NOMO-1 (cell line): Measurements from ENCODE around the gene INS.

Experiments used
- DNase-seq, 2 experiments: peaks; one replicate each; lab custom pipeline; 2025; ENCODE audit not compliant: unreplicated experiment in 2 of 2; lab: John Stamatoyannopoulos, UW

INS gene

GRCh38 chr11:2149864-2150847 lies 10.9 kb downstream of the INS start:
- DNase-seq = no peak

- DNase-seq = no peak
These were observed 11.5 kb downstream of the INS start for GRCh38 chr11:2149460-2149859.

- no peak for DNase-seq
These were observed 12.4 kb downstream of the INS start for GRCh38 chr11:2148595-2148994.

- no peak for DNase-seq
These were observed 13.6 kb downstream of the INS start for GRCh38 chr11:2147391-2147790.

GRCh38 chr11:2146051-2146450 lies 15.0 kb downstream of the INS start:
- no peak for DNase-seq

GRCh38 chr11:2144544-2145248 lies 16.3 kb downstream of the INS start:
- no peak for DNase-seq

- DNase-seq = no peak
These were observed 17.0 kb downstream of the INS start for GRCh38 chr11:2143799-2144543.

GRCh38 chr11:2143477-2143798 lies 17.6 kb downstream of the INS start:
- no peak for DNase-seq

GRCh38 chr11:2142762-2143202 lies 18.2 kb downstream of the INS start:
- DNase-seq = no peak

- DNase-seq = no peak
These were observed 18.7 kb downstream of the INS start for GRCh38 chr11:2142300-2142759.

GRCh38 chr11:2140411-2141400 lies 20.3 kb downstream of the INS start:
- no peak for DNase-seq

- no peak for DNase-seq
These were observed 21.2 kb downstream of the INS start for GRCh38 chr11:2139621-2140337.

GRCh38 chr11:2139123-2139521 lies 21.9 kb downstream of the INS start, which contains the start of gene IGF2:
TSS of gene IGF2 (minus strand) at chr11:2139389. CDS start at chr11:2135523, 3,866 bp downstream.
- DNase-seq = no peak

- DNase-seq = no peak
These were observed 22.4 kb downstream of the INS start for GRCh38 chr11:2138431-2139122.

- no peak for DNase-seq
These were observed 23.0 kb downstream of the INS start for GRCh38 chr11:2138068-2138430.

- no peak for DNase-seq
These were observed 23.6 kb downstream of the INS start for GRCh38 chr11:2137202-2138067.

GRCh38 chr11:2136952-2137201 lies 24.1 kb downstream of the INS start:
- no peak for DNase-seq
